Measurements from ENCODE around the gene ARHGAP21.

- no peak for TF ChIP-seq CTCF (IDR thresholded peaks at IDR 0.05)
- no peak for TF ChIP-seq POLR2AphosphoS5 (IDR thresholded peaks at IDR 0.05)
Measured at GRCh38 chr10:24596217-24596930, 127.3 kb downstream of the ARHGAP21 start.
